Endothelial cell of umbilical vein (primary cell): Measurements from ENCODE around the gene TUBA3D. TPM values are rescaled to one million over a fixed set of nuclear protein-coding genes. Genes with fewer than 3 reads are reported as not detected.
A peak's percentile ranks its signal among the peaks of the same experiment; 100 is the strongest.
"Not testable (repeated sequence)": the region's sequence is repeated elsewhere in the genome, so short reads cannot be mapped to it uniquely, and the experiment has no call there.

Source experiments
- BruUV-seq: library from RNA; stranded (reverse); fragments of 400-500 nt; replicated peaks from 2 replicates; lab custom pipeline; 2021; lab: Mats Ljungman, UMichigan
- CTCF ChIA-PET: fragments of 300-600, 350-600 bp; sonication (Branson Sonifier 250); formaldehyde crosslinking; loops from one replicate; lab custom pipeline; 2021; ENCODE audit warnings: antibody characterized with exemption, inconsistent platforms; lab: Charles Lee
- POLR2A ChIA-PET: fragments of 300-600, 350-600 bp; sonication (Branson Sonifier 250); formaldehyde crosslinking; loops from one replicate; lab custom pipeline; 2021; ENCODE audit warnings: antibody characterized with exemption, inconsistent platforms; lab: Charles Lee
- DNase-seq: peaks from one replicate; pipeline ENCODE4 v3.0.0-alpha.2; 2011; ENCODE audit warnings: low read depth, low spot score
- FAIRE-seq: peaks from 2 replicates; lab custom pipeline; 2011; peaks lifted over from hg19 to GRCh38; lab: Jason Lieb, UNC
- H2AFZ ChIP-seq: 2 replicates; pipeline ENCODE4 v1.6.0; 2012; ENCODE audit warnings: low read depth, low read length, control low read depth, inconsistent platforms
- H3K27ac ChIP-seq: 2 replicates; pipeline ENCODE4 v1.5.1; 2011; ENCODE audit warnings: low read depth, mild to moderate bottlenecking, control low read depth, low read length, moderate library complexity; ENCODE audit not compliant: insufficient read depth
- H3K27me3 ChIP-seq, 2 experiments: 2 replicates each; pipeline versions ENCODE4 v1.6.0 to v1.6.1; 2011; ENCODE audit warnings: low read length in 2 of 2, mixed read lengths in 1 of 2; ENCODE audit not compliant: control insufficient read depth in 2 of 2, insufficient read depth in 2 of 2
- H3K36me3 ChIP-seq, 2 experiments: 2 replicates in 1 of 2; 3 replicates in 1 of 2; pipeline ENCODE4 v1.5.1; 2011; ENCODE audit warnings: low read length in 2 of 2, mild to moderate bottlenecking in 1 of 2, moderate library complexity in 1 of 2; ENCODE audit not compliant: control insufficient read depth in 2 of 2, insufficient read depth in 2 of 2; ENCODE audit errors: extremely low read depth in 1 of 2
- H3K4me1 ChIP-seq: 3 replicates; pipeline ENCODE4 v1.5.1; 2011; ENCODE audit warnings: mild to moderate bottlenecking, low read length; ENCODE audit not compliant: control insufficient read depth, insufficient read depth; ENCODE audit errors: extremely low read depth
- H3K4me2 ChIP-seq: 2 replicates; pipeline ENCODE4 v1.6.1; 2011; ENCODE audit warnings: low read length, control low read depth, mixed read lengths; ENCODE audit not compliant: insufficient read depth
- H3K4me3 ChIP-seq, 3 experiments: fragments of 200-600 bp in 1 of 3; sonication (generic), shearing (Covaris generic) in 1 of 3; replicated peaks in 1 of 3; 2 replicates each; pipeline ENCODE4 v1.5.1; 2011 to 2016; ENCODE audit warnings: control low read depth in 3 of 3, low read length in 3 of 3, mild to moderate bottlenecking in 2 of 3, inconsistent platforms in 1 of 3, low read depth in 1 of 3, moderate library complexity in 1 of 3; ENCODE audit not compliant: insufficient read depth in 1 of 3
- H3K79me2 ChIP-seq: 2 replicates; pipeline ENCODE4 v1.6.0; 2012; ENCODE audit warnings: low read length, inconsistent platforms; ENCODE audit not compliant: control insufficient read depth, insufficient read depth
- H3K9ac ChIP-seq: replicated peaks from 2 replicates; pipeline ENCODE3; 2011; ENCODE audit warnings: low read length, control low read depth; ENCODE audit not compliant: insufficient read depth; ENCODE audit errors: extremely low read depth
- H3K9me1 ChIP-seq: replicated peaks from 3 replicates; pipeline ENCODE4 v1.6.0; 2011; ENCODE audit warnings: mild to moderate bottlenecking, low read length; ENCODE audit not compliant: control insufficient read depth, insufficient read depth; ENCODE audit errors: extremely low read depth
- H3K9me3 ChIP-seq: replicated peaks from 2 replicates; pipeline ENCODE4 v1.5.1; 2012; ENCODE audit warnings: low read length, inconsistent platforms; ENCODE audit not compliant: control insufficient read depth, insufficient read depth
- H4K20me1 ChIP-seq: replicated peaks from 2 replicates; pipeline ENCODE3; 2011; ENCODE audit warnings: mild to moderate bottlenecking, low read length; ENCODE audit not compliant: control insufficient read depth, insufficient read depth; ENCODE audit errors: extremely low read depth
- dilution Hi-C: fragments of 300-500 bp; cut with MboI; formaldehyde crosslinking; loops from one replicate; pipeline ENCODE4 v1.15.0; 2019; ENCODE audit warnings: low sequenced_read_pairs; ENCODE audit not compliant: extremely low pct_ligation_motif_present
- intact Hi-C: fragments of 100-400 bp; cut with micrococcal nuclease; formaldehyde crosslinking; loops from one replicate; pipeline ENCODE4 v1.10.0; 2022
- polyA plus RNA-seq, 4 experiments: library from polyadenylated mRNA; depleted of rRNA in 3 of 4; stranded (reverse) in 3 of 4; unstranded in 1 of 4; fragments of >200 nt; gene quantifications; 2 replicates each; pipeline versions ENCODE4 v1.2.1 to v1.2.3, GENCODE V29; 2011 to 2012; ENCODE audit warnings: missing spikeins in 1 of 4
- total RNA-seq: library from RNA; stranded (reverse); gene quantifications from 2 replicates; pipeline ENCODE4 v1.2.3, GENCODE V29; 2021

The TUBA3D gene
- total and polyA plus RNA-seq, 2 donors (not counting 3 experiments of a cell fraction or from before 2014, with no cell fraction given): not detected

GRCh38 chr2:131528981-131529863 is 53.3 kb downstream of the TUBA3D start:
- H3K4me1 ChIP-seq, BruUV-seq, H3K9ac ChIP-seq, DNase-seq, H4K20me1 ChIP-seq, dilution Hi-C loops, FAIRE-seq, H3K9me1 ChIP-seq, H3K9me3 ChIP-seq, H3K27me3 ChIP-seq, H3K4me2 ChIP-seq, POLR2A ChIA-PET, H3K36me3 ChIP-seq, H2AFZ ChIP-seq, H3K79me2 ChIP-seq, H3K4me3 ChIP-seq, H3K27ac ChIP-seq: not testable (repeated sequence)
- CTCF ChIA-PET: interaction anchor here (0.8 kb wide), 1 partner anchor 143 kb away, joined by 4 read pairs; no protein-coding TSS in a partner anchor
- intact Hi-C loops: loop anchor here (5.0 kb wide), 1 partner anchor 37 kb away; the partner anchor contains the start of gene MZT2A

- H3K9me3 ChIP-seq, H3K27me3 ChIP-seq, CTCF ChIA-PET, H3K27ac ChIP-seq, H3K36me3 ChIP-seq, BruUV-seq, H3K4me1 ChIP-seq, H3K79me2 ChIP-seq, DNase-seq, H3K4me3 ChIP-seq, H3K9ac ChIP-seq, dilution Hi-C loops, POLR2A ChIA-PET, H3K4me2 ChIP-seq, H4K20me1 ChIP-seq, H2AFZ ChIP-seq, H3K9me1 ChIP-seq: not testable (repeated sequence)
- intact Hi-C loops: loop anchor here (5.0 kb wide), 1 partner anchor 38 kb away; the partner anchor contains the start of gene MZT2A
- FAIRE-seq: peak; percentile 28
These were observed 54.0 kb downstream of the TUBA3D start for GRCh38 chr2:131529864-131530445.

- DNase-seq, H3K79me2 ChIP-seq, H3K9me1 ChIP-seq, dilution Hi-C loops, H3K27me3 ChIP-seq, CTCF ChIA-PET, FAIRE-seq, H3K9me3 ChIP-seq, POLR2A ChIA-PET, intact Hi-C loops, H2AFZ ChIP-seq, H3K4me2 ChIP-seq, H3K36me3 ChIP-seq, H3K4me1 ChIP-seq, H3K9ac ChIP-seq, H3K27ac ChIP-seq, H4K20me1 ChIP-seq, BruUV-seq, H3K4me3 ChIP-seq: not testable (repeated sequence)
These were observed 54.9 kb downstream of the TUBA3D start for GRCh38 chr2:131530626-131531344.
